ENCODE data around the gene PGA4. TPM values are rescaled to one million over a fixed set of nuclear protein-coding genes. Genes with fewer than 3 reads are reported as not detected.

The PGA4 gene
- total and polyA plus RNA-seq, 2 of the 8 experiments (the other 6 are each of a cell fraction or from before 2014, with no cell fraction given), result 1.3 TPM; not detected in 1

DNA sequence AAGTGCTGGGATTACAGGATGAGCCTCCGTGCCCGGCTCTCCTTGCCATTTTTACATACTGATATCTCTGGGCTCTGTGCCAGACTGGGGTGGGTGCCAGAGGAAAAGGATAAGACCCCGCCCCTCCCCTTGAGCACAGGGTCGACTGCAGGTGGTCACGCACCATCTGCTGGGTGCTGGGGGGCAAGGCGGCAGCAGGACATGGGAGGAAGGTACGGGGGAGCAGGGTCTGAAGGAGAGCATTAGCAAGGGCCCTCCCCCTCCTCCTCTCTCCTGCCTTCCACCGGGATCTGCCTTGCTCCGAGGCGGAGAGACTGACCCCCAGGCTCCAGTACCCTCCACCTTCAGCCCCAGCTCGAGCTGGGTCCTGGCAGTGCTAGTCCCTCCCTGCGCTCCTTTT, 28.6 kb upstream of the PGA4 start (continued):
- no peak for TF ChIP-seq TCF12 (IDR thresholded peaks at IDR 0.05; ENCODE audit: low read depth, low read length)
- TF ChIP-seq NRF1 (IDR thresholded peaks at IDR 0.05; ENCODE audit: low read depth, low read length), result no peak
- no peak for TF ChIP-seq ZNF274 (IDR thresholded peaks at IDR 0.05; ENCODE audit: borderline replicate concordance, extremely low read depth, low read length)
- TF ChIP-seq RNF2 (IDR thresholded peaks at IDR 0.05; ENCODE audit: borderline replicate concordance, low read depth, low read length, missing control alignments, poor library complexity, severe bottlenecking), result no peak
